Measurements from ENCODE around the gene ZNF557.

The ZNF557 gene

DNA sequence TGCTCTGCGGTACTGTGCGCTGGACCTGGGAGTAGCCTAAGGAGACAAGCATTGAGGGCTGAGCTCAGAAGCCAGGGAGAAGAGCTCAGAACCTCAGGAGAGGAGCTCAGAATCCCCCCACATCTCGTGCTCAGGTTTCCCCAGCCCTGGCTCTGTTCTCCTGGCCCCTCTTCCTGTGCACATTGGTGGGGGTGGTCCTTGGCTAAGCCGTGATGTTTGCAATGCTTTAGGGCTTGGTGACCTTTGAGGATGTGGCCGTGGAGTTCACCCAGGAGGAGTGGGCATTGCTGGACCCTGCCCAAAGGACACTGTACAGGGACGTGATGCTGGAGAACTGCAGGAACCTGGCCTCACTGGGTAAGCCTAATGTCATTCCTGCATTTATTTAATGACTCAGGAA is 6.6 kb downstream of the ZNF557 start:
- FAIRE-seq = no peak

DNA sequence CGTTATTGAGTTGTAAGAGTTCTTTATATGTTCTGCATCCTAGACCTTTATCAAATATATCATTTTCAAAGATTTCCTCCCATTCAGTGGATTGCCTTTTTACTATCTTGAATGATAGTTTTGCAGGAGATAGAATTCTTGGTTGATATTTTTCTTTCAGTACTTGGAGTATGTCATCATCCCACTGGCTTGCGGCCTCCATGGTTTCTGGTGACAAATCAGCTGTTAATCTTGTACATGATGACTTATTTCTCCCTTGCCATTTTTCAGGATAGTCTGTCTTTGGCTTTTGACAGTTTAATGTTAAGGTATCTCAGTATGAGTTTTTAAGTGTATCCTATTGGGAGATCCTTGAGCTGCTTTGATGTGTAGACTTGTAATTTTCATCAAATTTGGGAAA is 8.5 kb downstream of the ZNF557 start:
- FAIRE-seq = no peak

- no peak for FAIRE-seq
Measured at GRCh38 chr19:7083076-7083956, 13.8 kb downstream of the ZNF557 start.

DNA sequence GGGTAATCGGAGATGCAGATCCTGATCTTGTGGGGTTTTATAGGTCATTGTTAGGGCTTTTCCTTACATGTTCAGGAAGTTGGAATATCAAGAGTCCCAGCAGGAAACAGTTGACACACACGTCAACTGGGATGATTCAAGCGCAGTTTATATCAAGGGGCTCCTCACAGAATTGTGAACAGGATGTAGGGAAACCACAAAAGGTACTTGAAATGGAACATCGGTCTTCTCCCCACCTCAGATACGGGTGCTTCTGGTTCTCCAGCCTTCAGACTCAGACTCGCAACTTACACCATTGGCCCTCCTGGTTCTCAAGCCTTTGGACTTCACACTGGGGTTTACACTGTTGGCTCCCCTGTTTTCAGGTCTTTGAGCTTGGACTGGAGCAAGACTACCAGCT is 19.5 kb downstream of the ZNF557 start:
- no peak for FAIRE-seq

DNA sequence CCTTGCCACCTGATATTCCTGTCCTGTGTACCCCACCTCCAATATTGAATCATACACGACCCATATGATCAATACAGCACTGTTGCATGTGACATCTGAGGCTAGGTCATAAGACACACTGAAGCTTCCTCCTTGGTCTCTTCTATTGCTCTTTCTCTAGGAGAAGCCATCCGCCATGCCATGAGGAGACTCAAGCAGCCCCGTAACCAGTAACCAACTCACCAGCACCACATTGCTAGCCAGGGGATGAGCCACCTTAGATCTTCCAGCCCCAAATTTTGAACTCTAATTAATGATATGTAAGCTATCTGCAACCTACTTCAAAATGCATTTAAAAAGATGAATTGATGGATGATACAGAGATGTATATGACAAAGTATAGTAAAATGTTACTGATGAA is 28.6 kb downstream of the ZNF557 start:
- no peak for FAIRE-seq

- FAIRE-seq = peak; percentile 70
Measured at GRCh38 chr19:7098701-7099596, 29.4 kb downstream of the ZNF557 start.

GRCh38 chr19:7099597-7099921 is 30.1 kb downstream of the ZNF557 start:
- FAIRE-seq = no peak

DNA sequence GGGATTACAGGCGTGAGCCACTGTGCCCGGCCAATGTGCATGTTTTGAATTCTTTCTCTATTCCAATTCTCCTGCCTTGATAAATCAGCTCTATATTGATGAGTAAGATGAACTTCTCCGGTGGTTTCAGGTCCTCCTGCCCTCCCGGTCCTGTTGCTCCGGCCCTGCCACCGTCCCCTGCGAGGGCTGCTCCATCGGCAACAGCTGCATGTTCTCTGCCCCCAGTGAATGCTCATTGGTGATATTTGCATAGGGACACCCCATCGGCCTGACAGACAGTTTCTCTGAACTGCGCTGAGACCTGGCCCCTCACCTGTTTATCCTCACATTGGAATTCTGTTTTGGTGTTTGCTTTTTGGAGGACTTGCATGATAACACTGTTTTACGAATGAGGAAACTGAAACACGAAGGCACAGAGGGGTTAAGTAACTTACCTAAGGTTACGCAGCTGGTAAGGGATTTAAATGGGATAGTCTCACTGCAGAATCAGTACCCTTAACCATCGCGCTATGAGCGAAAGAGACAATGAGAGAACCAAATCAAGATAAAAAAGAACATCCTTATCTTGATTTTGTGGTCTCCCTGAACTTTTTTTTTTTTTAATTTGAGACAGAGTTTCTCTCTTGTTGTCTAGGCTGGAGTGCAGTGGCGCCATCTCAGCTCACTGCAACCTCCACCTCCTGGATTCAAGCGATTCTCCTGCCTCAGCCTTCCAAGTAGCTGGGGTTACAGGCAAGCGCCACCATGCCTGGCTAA is 32.2 kb downstream of the ZNF557 start:
- FAIRE-seq = no peak

DNA sequence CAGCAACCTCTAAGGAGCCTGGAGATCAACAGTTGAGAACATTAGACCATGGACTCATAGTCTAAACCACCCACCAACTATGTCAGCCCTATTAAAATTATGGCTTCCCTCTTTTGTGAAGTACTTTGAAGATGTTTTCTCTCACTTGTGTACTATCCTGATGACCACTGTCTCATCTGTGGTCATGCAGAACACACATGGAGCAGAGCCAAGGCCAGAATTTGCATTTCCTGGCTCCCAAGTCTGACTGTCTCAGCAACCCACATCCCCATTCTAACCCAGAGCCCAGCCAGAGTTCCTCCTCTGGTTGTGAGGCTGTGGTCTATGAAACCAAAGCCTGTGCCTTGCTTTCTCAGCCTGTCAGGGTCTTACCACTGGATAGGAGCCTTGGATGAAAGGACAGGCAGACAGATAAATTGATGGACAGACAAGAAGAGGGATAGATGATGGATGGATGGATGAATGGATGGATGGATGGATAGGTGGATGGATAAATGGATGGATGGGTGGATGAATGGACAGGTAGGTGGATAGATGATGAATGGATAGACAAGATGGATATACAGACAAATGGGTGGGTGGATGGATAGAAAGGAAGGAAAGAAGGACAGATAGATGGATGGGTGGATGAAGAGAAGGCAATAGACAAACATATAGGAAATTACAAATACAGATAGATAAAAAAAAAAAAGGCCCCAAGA is 35.4 kb downstream of the ZNF557 start:
- FAIRE-seq = no peak

DNA sequence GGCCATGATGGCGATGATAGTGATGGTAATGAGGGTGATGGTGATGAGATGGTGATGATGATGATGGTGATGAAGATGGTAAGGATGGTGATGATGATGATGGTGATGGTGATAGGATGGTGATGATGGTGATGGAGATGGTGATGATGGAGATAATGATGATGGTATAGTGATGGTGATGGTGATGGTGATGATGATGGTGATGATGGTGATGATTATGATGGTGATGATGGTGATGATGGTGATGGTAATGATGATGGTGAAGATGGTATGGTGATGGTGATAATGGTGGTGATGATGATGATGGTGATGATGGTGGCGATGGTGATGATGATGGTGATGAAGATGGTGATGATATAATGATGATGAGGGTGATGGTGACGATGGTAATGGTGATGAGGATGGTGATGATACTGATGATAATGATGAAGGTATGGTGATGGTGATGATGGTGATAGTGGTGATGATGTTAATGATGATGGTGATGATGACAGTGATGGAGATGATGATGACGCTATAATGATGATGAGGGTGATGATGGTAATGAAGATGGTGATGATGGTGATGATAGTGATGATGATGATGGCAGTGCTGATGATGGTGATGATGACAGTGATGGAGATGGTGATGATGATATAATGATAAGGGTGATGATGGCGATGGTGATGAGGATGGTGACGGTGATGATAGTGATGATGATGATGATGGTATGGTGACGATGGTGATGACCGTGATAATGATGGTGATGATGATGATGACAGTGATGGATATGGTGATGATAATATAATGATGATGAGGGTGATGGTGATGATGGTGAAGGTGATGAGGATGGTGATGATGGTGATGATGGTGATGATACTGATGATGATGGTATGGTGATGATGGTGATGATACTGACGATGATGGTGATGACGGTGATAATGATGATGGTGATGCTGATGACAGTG is 37.5 kb downstream of the ZNF557 start:
- FAIRE-seq = no peak

GRCh38 chr19:7109678-7110289 is 40.3 kb downstream of the ZNF557 start:
- FAIRE-seq = no peak

- no peak for FAIRE-seq
Measured at GRCh38 chr19:7112675-7113074, 43.2 kb downstream of the ZNF557 start.

- FAIRE-seq = no peak
Measured at GRCh38 chr19:7113233-7113632, 43.7 kb downstream of the ZNF557 start.

- no peak for FAIRE-seq
Measured at GRCh38 chr19:7115721-7116120, 46.2 kb downstream of the ZNF557 start.

DNA sequence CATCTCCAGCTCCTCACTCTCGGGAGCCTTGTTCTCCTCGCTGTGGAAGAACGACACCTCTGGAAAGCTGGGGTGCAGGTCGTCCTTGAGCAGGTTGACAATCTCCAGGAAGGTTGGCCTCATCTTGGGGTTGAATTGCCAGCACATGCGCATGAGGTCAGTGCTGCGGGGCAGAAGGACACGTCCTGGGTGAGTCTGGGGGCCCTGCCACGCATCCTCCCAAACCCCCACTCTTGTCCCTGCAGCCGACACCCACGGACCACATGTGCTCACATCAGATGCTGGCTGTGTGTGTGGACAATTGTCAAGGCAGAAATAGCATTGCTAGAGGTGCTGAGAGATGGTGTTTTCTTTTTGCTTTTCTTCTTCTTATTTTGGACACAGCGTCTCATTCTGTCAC is 47.7 kb downstream of the ZNF557 start:
- no peak for FAIRE-seq

DNA sequence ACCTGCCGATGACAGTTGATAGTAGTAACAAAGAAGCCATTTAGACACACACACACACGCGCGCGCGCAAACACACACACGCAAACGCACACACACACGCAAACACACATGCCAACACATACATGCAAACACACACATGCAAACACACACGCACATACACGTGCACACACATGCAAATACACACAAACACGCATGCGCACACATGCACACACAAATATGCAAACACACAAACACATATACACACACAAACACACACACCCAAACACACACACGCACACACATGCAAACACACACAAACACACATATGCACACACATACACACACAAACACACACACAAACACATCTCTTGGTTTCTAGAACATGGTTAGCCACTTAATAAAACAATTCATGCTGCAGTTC is 50.1 kb downstream of the ZNF557 start:
- no peak for FAIRE-seq

DNA sequence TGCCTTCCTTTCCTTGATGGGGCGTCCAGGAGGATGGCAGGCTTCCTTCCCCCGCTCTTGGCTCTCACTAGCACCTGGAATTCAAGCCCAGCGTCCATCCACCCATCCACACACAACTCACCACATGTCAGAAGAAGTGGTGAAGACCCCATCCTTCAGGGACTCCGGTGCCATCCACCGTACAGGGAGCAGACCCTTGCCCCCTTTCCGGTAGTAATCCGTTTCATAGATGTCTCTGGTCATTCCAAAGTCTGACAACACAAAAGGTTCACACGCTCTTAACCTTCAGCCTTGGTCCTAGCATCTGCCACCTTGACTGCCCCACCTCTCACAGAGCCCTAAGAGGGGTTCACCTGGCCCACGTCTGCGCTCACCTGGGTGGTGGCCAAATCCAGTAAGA is 51.0 kb downstream of the ZNF557 start:
- FAIRE-seq = no peak

- no peak for FAIRE-seq
Measured at GRCh38 chr19:7122701-7123100, 53.2 kb downstream of the ZNF557 start.

DNA sequence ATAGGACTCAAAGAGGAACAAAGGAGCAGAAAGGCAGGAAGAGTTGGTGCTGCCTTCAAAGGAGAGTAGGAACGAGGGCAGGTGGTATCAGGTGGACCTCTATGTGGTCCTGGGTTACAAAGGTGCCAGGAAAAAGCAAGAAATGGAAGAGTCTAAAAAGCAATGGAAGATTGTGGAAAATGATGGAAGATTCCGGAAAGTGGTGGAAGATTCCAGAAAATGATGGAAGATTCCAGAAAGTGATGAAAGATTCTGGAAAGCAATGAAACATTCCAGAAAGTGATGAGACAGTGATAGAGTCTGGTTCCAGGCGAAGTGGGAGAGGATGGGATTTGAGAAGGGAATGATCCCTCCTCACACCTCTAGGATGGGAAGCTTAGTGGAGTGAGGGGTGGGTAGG is 55.3 kb downstream of the ZNF557 start:
- FAIRE-seq = no peak

DNA sequence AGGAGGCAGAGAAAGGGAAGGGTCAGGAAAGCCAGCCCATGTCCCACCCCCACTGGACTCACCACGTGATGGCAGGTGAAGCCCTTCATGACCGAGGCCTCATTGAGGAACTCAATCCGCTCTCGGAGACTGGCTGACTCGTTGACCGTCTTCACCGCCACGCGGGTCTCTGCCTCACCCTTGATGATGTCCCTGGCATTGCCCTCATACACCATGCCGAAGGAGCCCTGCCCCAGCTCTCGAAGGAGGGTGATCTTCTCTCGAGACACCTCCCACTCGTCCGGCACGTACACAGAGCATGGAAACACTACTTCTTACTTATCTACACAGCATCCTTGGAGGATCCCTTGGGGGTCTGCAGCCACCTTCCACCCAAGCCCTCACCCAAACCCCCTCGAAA is 55.7 kb downstream of the ZNF557 start:
- no peak for FAIRE-seq

GRCh38 chr19:7126132-7126531 is 56.6 kb downstream of the ZNF557 start:
- FAIRE-seq = no peak
